ENCODE data around the gene CTBP1. TPM values are rescaled to one million over a fixed set of nuclear protein-coding genes. Genes with fewer than 3 reads are reported as not detected.

The CTBP1 gene
- total RNA-seq, 1 donor from 2014 or later: 165 TPM

GRCh38 chr4:1201851-1202525, 46.9 kb downstream of the CTBP1 start:
- Mint-ChIP-seq H3K4me3 (ENCODE audit: unreplicated experiment) (no peak overlapping the region), H3K27me3 (ENCODE audit: unreplicated experiment) (peaks cover 6% of the 10 kb centered on the region), H3K9me3 (ENCODE audit: unreplicated experiment) (no peaks in the 10 kb centered on the region), H3K27ac (ENCODE audit: unreplicated experiment) (no peak overlapping the region), H3K36me3 (ENCODE audit: low read depth, unreplicated experiment) (no peaks in the 10 kb centered on the region), H3K4me1 (ENCODE audit: unreplicated experiment) (peaks cover 6% of the 10 kb centered on the region)
- no peak for DNase-seq (ENCODE audit: low spot score)
- TF ChIP-seq CTCF (IDR thresholded peaks at IDR 0.05; ENCODE audit: unreplicated experiment): no peak

DNA sequence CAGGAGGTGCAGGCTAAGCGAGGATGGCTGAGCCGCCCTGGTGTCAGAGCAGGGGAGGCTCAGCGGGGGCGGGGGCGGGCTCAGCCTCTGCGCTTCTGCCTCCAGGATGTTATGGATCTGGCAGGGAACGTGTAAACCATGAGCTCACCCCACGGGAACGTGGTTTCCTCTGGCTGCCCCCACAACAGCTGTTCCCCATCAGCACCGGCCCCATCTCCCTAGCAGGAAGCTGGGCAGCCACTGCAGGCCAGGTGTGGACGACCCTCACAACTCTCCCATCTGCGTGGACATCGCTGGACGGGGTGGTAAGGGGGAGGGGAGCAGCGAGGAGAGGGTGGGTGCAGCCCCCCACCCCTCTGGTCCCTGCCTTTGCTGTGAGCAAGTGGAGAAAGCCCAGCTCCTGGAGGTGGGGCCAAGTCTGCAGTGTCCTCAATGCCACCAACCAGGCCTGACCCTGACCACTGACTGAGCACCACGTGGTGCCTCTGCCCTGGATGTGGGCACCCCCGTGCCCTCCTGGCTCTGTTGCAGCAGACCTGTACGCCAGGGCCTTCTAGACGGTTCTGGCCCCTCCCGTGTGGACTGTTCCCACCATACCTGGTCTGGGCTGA, 48.4 kb downstream of the CTBP1 start:
- Mint-ChIP-seq H3K36me3 (ENCODE audit: low read depth, unreplicated experiment) (no peaks in the 10 kb centered on the region), H3K27ac (ENCODE audit: unreplicated experiment) (no peak overlapping the region), H3K4me1 (ENCODE audit: unreplicated experiment) (peaks cover 6% of the 10 kb centered on the region), H3K27me3 (ENCODE audit: unreplicated experiment) (peaks cover 6% of the 10 kb centered on the region), H3K4me3 (ENCODE audit: unreplicated experiment) (no peak overlapping the region), H3K9me3 (ENCODE audit: unreplicated experiment) (no peaks in the 10 kb centered on the region)
- DNase-seq (ENCODE audit: low spot score): no peak
- no peak for TF ChIP-seq CTCF (IDR thresholded peaks at IDR 0.05; ENCODE audit: unreplicated experiment)

DNA sequence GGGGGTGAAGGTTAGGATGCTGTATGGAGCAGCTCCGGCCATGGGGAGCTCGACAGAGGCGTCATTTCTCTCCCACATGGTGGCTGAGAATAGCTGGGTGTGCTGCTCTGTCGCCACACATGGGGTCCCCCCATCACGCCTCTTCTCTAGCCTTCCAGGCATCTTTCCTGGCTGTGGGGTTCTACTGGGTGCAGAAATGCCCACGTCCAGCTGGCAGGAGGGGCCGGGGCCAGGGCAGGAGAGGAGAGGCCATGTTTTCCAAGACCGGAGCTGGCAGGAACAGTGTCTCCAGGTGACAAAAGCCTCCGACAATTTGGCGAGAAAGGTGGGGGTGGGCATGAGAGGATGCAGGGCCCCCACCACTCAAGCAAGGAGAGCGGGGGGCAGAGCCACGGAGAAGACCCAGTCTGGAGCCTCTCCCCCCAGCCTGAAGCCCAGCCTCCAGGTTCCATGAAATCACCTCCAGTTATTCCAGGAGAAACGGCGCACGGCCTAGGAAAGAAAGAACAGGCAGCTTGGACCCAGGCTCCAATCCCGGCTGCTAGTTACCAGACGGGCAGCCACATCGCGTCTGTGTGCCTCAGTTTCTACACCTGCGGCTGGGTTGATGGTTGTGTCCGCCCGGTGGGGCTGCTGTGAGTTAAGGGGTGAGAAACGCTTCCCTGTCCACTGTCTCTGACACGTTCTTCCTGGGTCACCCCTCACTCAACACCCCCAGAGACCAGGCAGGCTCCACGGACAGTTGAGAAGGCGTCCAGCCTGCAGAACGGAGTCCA, 49.2 kb downstream of the CTBP1 start:
- Mint-ChIP-seq H3K27me3 (ENCODE audit: unreplicated experiment) (peaks cover 6% of the 10 kb centered on the region), H3K4me1 (ENCODE audit: unreplicated experiment) (peaks cover 6% of the 10 kb centered on the region), H3K4me3 (ENCODE audit: unreplicated experiment) (no peak overlapping the region), H3K27ac (ENCODE audit: unreplicated experiment) (no peak overlapping the region), H3K36me3 (ENCODE audit: low read depth, unreplicated experiment) (no peaks in the 10 kb centered on the region), H3K9me3 (ENCODE audit: unreplicated experiment) (no peaks in the 10 kb centered on the region)
- no peak for DNase-seq (ENCODE audit: low spot score)
- no peak for TF ChIP-seq CTCF (IDR thresholded peaks at IDR 0.05; ENCODE audit: unreplicated experiment)

DNA sequence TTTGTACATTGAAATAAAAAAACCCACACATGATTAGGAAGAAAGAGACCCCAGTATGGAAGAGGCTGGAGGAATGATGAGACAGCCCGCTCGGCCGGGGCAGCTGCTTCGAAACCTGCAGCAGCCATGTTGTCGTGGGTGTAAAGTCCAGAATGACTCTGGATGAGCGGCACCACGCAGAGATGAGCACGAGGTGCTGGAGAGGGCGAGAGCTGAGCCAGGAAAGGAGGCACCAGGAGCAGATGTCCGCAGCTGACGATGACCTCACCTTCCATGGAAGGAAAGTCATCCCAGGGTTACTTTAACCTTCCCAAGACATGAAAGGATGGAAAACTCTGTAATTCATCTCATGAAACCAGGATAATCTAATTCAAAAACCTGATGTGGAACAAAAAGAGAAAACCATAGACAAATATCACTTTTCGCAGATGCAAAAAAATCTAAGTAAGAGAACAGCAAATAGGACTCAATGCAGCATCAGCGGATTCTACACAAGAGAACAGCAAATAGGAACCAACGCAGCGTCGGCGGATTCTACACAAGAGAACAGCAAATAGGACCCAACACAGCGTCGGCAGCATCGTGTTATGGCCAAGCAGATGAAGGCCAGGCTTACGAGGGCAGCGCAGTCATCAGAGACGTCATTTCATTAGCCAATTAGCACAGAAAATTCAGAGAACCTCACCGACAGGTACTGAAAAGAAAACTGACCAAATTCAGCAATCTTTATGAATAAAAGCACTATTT, 50.7 kb downstream of the CTBP1 start:
- peaks cover 6% of the 10 kb centered on the region for H3K4me1 Mint-ChIP-seq (ENCODE audit: unreplicated experiment)
- no peak for TF ChIP-seq CTCF (IDR thresholded peaks at IDR 0.05; ENCODE audit: unreplicated experiment)
- H3K4me3 Mint-ChIP-seq (ENCODE audit: unreplicated experiment): no peak overlapping the region
- no peaks in the 10 kb centered on the region for H3K36me3 Mint-ChIP-seq (ENCODE audit: low read depth, unreplicated experiment)
- no peaks in the 10 kb centered on the region for H3K9me3 Mint-ChIP-seq (ENCODE audit: unreplicated experiment)
- peaks cover 5% of the 10 kb centered on the region for H3K27me3 Mint-ChIP-seq (ENCODE audit: unreplicated experiment)
- DNase-seq (ENCODE audit: low spot score): no peak
- no peak overlapping the region for H3K27ac Mint-ChIP-seq (ENCODE audit: unreplicated experiment)

Measured in endothelial cell (in vitro differentiated cells).